HepG2 (cell line): ENCODE data around the gene ATE1. TPM values are rescaled to one million over a fixed set of nuclear protein-coding genes. Genes with fewer than 3 reads are reported as not detected.

Experiments used
- HDAC6 ChIP-seq: fragments of 200-600 bp; sonication (generic); IDR thresholded peaks from 2 replicates; pipeline ENCODE4 v1.7.0; 2017; ENCODE audit warnings: mild to moderate bottlenecking, antibody characterized with exemption, low read length, low read depth
- JDP2 ChIP-seq: sonication (generic); formaldehyde crosslinking; IDR thresholded peaks from 2 replicates; pipeline ENCODE4 v1.8.1; 2022; ENCODE audit warnings: missing genetic modification reagents, borderline replicate concordance
- NFRKB ChIP-seq: fragments of 450-650 bp; IDR thresholded peaks from 2 replicates; pipeline ENCODE4 v1.6.1; 2017
- TFE3 ChIP-seq: IDR thresholded peaks from 2 replicates; pipeline ENCODE4 v1.6.1; 2016
- THAP9 ChIP-seq: sonication (generic); formaldehyde crosslinking; IDR thresholded peaks from 2 replicates; pipeline ENCODE4; 2020; ENCODE audit warnings: missing genetic modification reagents, mild to moderate bottlenecking, borderline replicate concordance
- ZNF282 ChIP-seq: fragments of 450-650 bp; IDR thresholded peaks from 2 replicates; pipeline ENCODE4 v1.6.1; 2018; ENCODE audit not compliant: partially characterized antibody
- ZNF407 ChIP-seq: sonication (generic); formaldehyde crosslinking; IDR thresholded peaks from one replicate; pipeline ENCODE4 v1.5.1; 2020; ENCODE audit warnings: mild to moderate bottlenecking, missing genetic modification reagents; ENCODE audit errors: not compliant biosample characterization
- ZNF557 ChIP-seq: sonication (generic); formaldehyde crosslinking; IDR thresholded peaks from 2 replicates; pipeline ENCODE4 v1.4.0; 2020; ENCODE audit warnings: missing genetic modification reagents
- ZNF605 ChIP-seq: sonication (generic); formaldehyde crosslinking; IDR thresholded peaks from 2 replicates; pipeline ENCODE4 v1.8.0; 2022; ENCODE audit warnings: mild to moderate bottlenecking, missing genetic modification reagents
- polyA plus RNA-seq, 8 experiments: library from polyadenylated mRNA; depleted of rRNA in 3 of 8; stranded (reverse) in 7 of 8; unstranded in 1 of 8; fragments of >200 nt; fragmentation: Illumina TruSeq in 4 of 8; extraction: Trizol in 4 of 8; gene quantifications; 2 replicates each; pipeline versions ENCODE4 v1.2.1 to v1.2.3, GENCODE V29; 2011 to 2016; ENCODE audit warnings: low read depth in 4 of 8, missing spikeins in 1 of 8, mixed read lengths in 1 of 8; ENCODE audit not compliant: insufficient read depth in 1 of 8
- total RNA-seq, 5 experiments: library from RNA; depleted of rRNA; stranded (reverse); fragments of >200 nt; fragmentation: Illumina TruSeq; extraction: Trizol; gene quantifications; 2 replicates each; pipeline ENCODE4 v1.2.3, GENCODE V29; 2016; ENCODE audit warnings: low read depth in 1 of 5

Gene ATE1
- total and polyA plus RNA-seq, 2 of the 13 experiments (the other 11 are each of a cell fraction or from before 2014, with no cell fraction given): 17.5 to 42.2 TPM

GRCh38 chr10:121935702-121936101 lies 7.9 kb upstream of the ATE1 start (continued):
- TF ChIP-seq THAP9 (CRISPR knock-in tag): no peak
- no peak for TF ChIP-seq NFRKB
- TF ChIP-seq ZNF407 (CRISPR knock-in tag): no peak
- TF ChIP-seq ZNF557 (CRISPR knock-in tag): no peak
- no peak for TF ChIP-seq ZNF282
- no peak for TF ChIP-seq HDAC6
- TF ChIP-seq JDP2 (CRISPR knock-in tag): no peak
- no peak for TF ChIP-seq ZNF605 (CRISPR knock-in tag)
- TF ChIP-seq TFE3 (CRISPR knock-in tag): no peak
